HEK293 (cell line): ENCODE data around the gene GALNT16.
A peak's percentile ranks its signal among the peaks of the same experiment; 100 is the strongest.

Experiments used
- CTCF ChIA-PET: fragments of 350-600 bp; formaldehyde crosslinking; extraction: SDS; loops from one replicate; lab custom pipeline; 2021; ENCODE audit warnings: antibody characterized with exemption; lab: Yijun Ruan, JAX
- POLR2A ChIA-PET: fragments of 300-600 bp; formaldehyde crosslinking; extraction: SDS; loops from one replicate; lab custom pipeline; 2020; ENCODE audit warnings: antibody characterized with exemption, inconsistent platforms; lab: Yijun Ruan, JAX
- H3K27ac ChIP-seq: fragments of 200-500 bp; sonication (Bioruptor generic); 2 replicates; pipeline ENCODE4 v1.5.1; 2014; ENCODE audit warnings: low read depth, low read length, control low read depth, inconsistent platforms; ENCODE audit errors: extremely low read depth
- H3K36me3 ChIP-seq, 2 experiments: fragments of 200-500 bp in 1 of 2; sonication (Bioruptor generic) in 1 of 2; 1 replicate in 1 of 2; 2 replicates in 1 of 2; pipeline ENCODE4 v1.5.1; 2014 to 2017; ENCODE audit warnings: inconsistent platforms in 2 of 2, low read length in 2 of 2; ENCODE audit not compliant: control insufficient read depth in 2 of 2, insufficient read depth in 1 of 2
- H3K4me1 ChIP-seq: fragments of 200-500 bp; sonication (Bioruptor generic); 2 replicates; pipeline ENCODE4 v1.5.1; 2014; ENCODE audit warnings: mild to moderate bottlenecking, low read length, inconsistent platforms; ENCODE audit not compliant: control insufficient read depth, insufficient read depth
- H3K4me3 ChIP-seq: 2 replicates; pipeline ENCODE4 v1.5.1; 2011; ENCODE audit warnings: low read depth, mild to moderate bottlenecking, control low read depth, low read length, moderate library complexity
- H3K9me3 ChIP-seq: fragments of 200-500 bp; sonication (Bioruptor generic); 2 replicates; pipeline ENCODE4 v1.5.1; 2014; ENCODE audit warnings: low read depth, low read length, inconsistent platforms; ENCODE audit not compliant: control insufficient read depth, insufficient read depth
- IKZF3 ChIP-seq: fragments of 450-650 bp; IDR thresholded peaks from 2 replicates; pipeline ENCODE4 v1.5.0; 2018; ENCODE audit warnings: missing biosample characterization, mild to moderate bottlenecking, missing genetic modification characterization, moderate library complexity
- SCRT2 ChIP-seq: fragments of 450-650 bp; formaldehyde crosslinking; IDR thresholded peaks from 2 replicates; pipeline ENCODE4 v1.5.1; 2016; ENCODE audit warnings: missing biosample characterization, missing genetic modification characterization
- ZBTB1 ChIP-seq: fragments of 450-650 bp; formaldehyde crosslinking; IDR thresholded peaks from 2 replicates; pipeline ENCODE4 v1.5.1; 2016; ENCODE audit warnings: missing biosample characterization, missing genetic modification characterization
- ZNF112 ChIP-seq: fragments of 450-650 bp; formaldehyde crosslinking; IDR thresholded peaks from 2 replicates; pipeline ENCODE4 v1.5.0; 2017; ENCODE audit warnings: missing biosample characterization, missing genetic modification characterization
- ZNF138 ChIP-seq: fragments of 450-650 bp; formaldehyde crosslinking; IDR thresholded peaks from 2 replicates; pipeline ENCODE4 v1.5.1; 2016; ENCODE audit warnings: missing biosample characterization, missing genetic modification characterization, borderline replicate concordance
- ZNF202 ChIP-seq: fragments of 450-650 bp; formaldehyde crosslinking; IDR thresholded peaks from 2 replicates; pipeline ENCODE4 v1.5.1; 2016; ENCODE audit warnings: missing biosample characterization, missing genetic modification characterization, borderline replicate concordance
- ZNF221 ChIP-seq: fragments of 450-650 bp; formaldehyde crosslinking; IDR thresholded peaks from 2 replicates; pipeline ENCODE4 v1.5.1; 2017; ENCODE audit warnings: missing biosample characterization, missing genetic modification characterization, borderline replicate concordance
- ZNF24 ChIP-seq: fragments of 450-650 bp; formaldehyde crosslinking; IDR thresholded peaks from 2 replicates; pipeline ENCODE4 v1.5.1; 2016; ENCODE audit warnings: missing biosample characterization, missing genetic modification characterization
- ZNF302 ChIP-seq: fragments of 450-650 bp; formaldehyde crosslinking; IDR thresholded peaks from 2 replicates; pipeline ENCODE4 v1.5.1; 2016; ENCODE audit warnings: missing biosample characterization, missing genetic modification characterization, low read depth
- ZNF366 ChIP-seq: fragments of 450-650 bp; formaldehyde crosslinking; conservative IDR thresholded peaks from 2 replicates; pipeline ENCODE4 v1.5.1; 2016; ENCODE audit warnings: missing biosample characterization, missing genetic modification characterization
- ZNF423 ChIP-seq: fragments of 450-650 bp; formaldehyde crosslinking; IDR thresholded peaks from 2 replicates; pipeline ENCODE4 v1.5.1; 2016; ENCODE audit warnings: missing biosample characterization, missing genetic modification characterization
- ZNF473 ChIP-seq: fragments of 450-650 bp; formaldehyde crosslinking; IDR thresholded peaks from 2 replicates; pipeline ENCODE4 v1.5.1; 2017; ENCODE audit warnings: missing biosample characterization, missing genetic modification characterization
- ZNF513 ChIP-seq: fragments of 450-650 bp; IDR thresholded peaks from 2 replicates; pipeline ENCODE4 v1.5.1; 2018; ENCODE audit warnings: missing biosample characterization, missing genetic modification characterization
- ZNF654 ChIP-seq: fragments of 450-650 bp; formaldehyde crosslinking; IDR thresholded peaks from 2 replicates; pipeline ENCODE4 v1.5.1; 2016; ENCODE audit warnings: low read depth, missing biosample characterization, missing genetic modification characterization
- ZNF670 ChIP-seq: fragments of 450-650 bp; formaldehyde crosslinking; IDR thresholded peaks from 2 replicates; pipeline ENCODE4 v1.5.1; 2016; ENCODE audit warnings: missing biosample characterization, missing genetic modification characterization, low read depth
- ZNF747 ChIP-seq: fragments of 450-650 bp; formaldehyde crosslinking; IDR thresholded peaks from 2 replicates; pipeline ENCODE4 v1.5.1; 2016; ENCODE audit warnings: missing biosample characterization, missing genetic modification characterization
- ZNF785 ChIP-seq: fragments of 450-650 bp; formaldehyde crosslinking; IDR thresholded peaks from 2 replicates; pipeline ENCODE4 v1.5.1; 2016; ENCODE audit warnings: missing biosample characterization, missing genetic modification characterization
- ZNF792 ChIP-seq: fragments of 450-650 bp; formaldehyde crosslinking; IDR thresholded peaks from 2 replicates; pipeline ENCODE4 v1.5.1; 2016; ENCODE audit warnings: missing biosample characterization, missing genetic modification characterization
- TF ChIP-seq, protein P1 (sequence below): fragments of 450-650 bp; formaldehyde crosslinking; IDR thresholded peaks from 2 replicates; pipeline ENCODE4 v1.5.1; 2016; ENCODE audit warnings: missing biosample characterization, missing genetic modification characterization
- TF ChIP-seq, protein P2 (sequence below): fragments of 450-650 bp; formaldehyde crosslinking; IDR thresholded peaks from 2 replicates; pipeline ENCODE4 v1.5.1; 2016; ENCODE audit warnings: missing biosample characterization, missing genetic modification characterization

The GALNT16 gene

GRCh38 chr14:69242311-69243224 is 17.4 kb upstream of the GALNT16 start:
- H3K4me3 ChIP-seq, result no peak overlapping the region
- ChIA-PET CTCF (interaction anchor here (0.6 to 2.9 kb wide), 43 partner anchors 9 to 379 kb away, joined by 3 to 45 read pairs (median 4); partner anchors contain the start of genes CCDC177 and ERH), POLR2A (no interaction called here)
- peaks cover 12 to 36% of the 10 kb centered on the region in 2 experiments for H3K36me3 ChIP-seq
- no peaks in the 10 kb centered on the region for H3K9me3 ChIP-seq
- H3K27ac ChIP-seq, result no peak overlapping the region
- no peaks in the 10 kb centered on the region for H3K4me1 ChIP-seq
- peak; percentile 88 for TF ChIP-seq SCRT2
- TF ChIP-seq ZNF670 (tag by site-specific recombination), result no peak
- no peak for TF ChIP-seq ZNF302 (tag by site-specific recombination)
- TF ChIP-seq ZNF654, result peak; percentile 64
- TF ChIP-seq ZNF24 (tag by site-specific recombination), result no peak

DNA sequence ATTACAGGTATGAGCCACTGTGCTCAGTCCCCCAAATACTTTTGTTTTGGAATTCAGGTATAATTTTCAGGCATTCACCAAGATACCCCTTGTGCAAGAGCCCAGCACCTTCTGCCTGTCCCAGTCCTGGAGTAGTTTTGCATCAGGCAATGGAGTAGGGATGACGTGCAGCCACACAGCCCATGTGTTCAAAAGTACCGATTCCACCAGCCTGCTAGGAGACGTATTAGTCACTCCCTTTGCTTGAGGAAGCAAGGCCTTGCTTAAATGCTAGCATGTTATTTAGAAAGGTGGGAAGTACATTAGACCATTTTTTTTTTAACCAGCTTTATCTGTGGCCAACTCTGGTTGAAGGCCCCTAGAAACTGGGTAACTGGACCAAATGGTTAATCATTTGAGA is 15.0 kb upstream of the GALNT16 start:
- Histone ChIP-seq H3K4me1 (no peaks in the 10 kb centered on the region), H3K36me3 (peaks cover 0 to 17% of the 10 kb centered on the region in 2 experiments; a peak in 2 of 3 replicates), H3K27ac (no peak overlapping the region), H3K9me3 (no peaks in the 10 kb centered on the region), H3K4me3 (no peak overlapping the region)
- CTCF ChIA-PET, result interaction anchor here (1.1 kb wide), 1 partner anchor 165 kb away, joined by 4 read pairs; no protein-coding TSS in a partner anchor
- TF ChIP-seq ZNF221 (tag by site-specific recombination) (no peak), ZNF138 (no peak), ZNF423 (tag by site-specific recombination) (no peak), ZBTB1 (tag by site-specific recombination) (no peak), ZNF202 (tag by site-specific recombination) (no peak), IKZF3 (no peak), ZNF473 (tag by site-specific recombination) (no peak), ZNF112 (no peak), ZNF366 (tag by site-specific recombination) (no peak), ZNF513 (tag by site-specific recombination) (no peak), ZNF792 (no peak), ZNF747 (tag by site-specific recombination) (no peak), ZNF785 (tag by site-specific recombination) (no peak)
- TF ChIP-seq, protein P1, sequence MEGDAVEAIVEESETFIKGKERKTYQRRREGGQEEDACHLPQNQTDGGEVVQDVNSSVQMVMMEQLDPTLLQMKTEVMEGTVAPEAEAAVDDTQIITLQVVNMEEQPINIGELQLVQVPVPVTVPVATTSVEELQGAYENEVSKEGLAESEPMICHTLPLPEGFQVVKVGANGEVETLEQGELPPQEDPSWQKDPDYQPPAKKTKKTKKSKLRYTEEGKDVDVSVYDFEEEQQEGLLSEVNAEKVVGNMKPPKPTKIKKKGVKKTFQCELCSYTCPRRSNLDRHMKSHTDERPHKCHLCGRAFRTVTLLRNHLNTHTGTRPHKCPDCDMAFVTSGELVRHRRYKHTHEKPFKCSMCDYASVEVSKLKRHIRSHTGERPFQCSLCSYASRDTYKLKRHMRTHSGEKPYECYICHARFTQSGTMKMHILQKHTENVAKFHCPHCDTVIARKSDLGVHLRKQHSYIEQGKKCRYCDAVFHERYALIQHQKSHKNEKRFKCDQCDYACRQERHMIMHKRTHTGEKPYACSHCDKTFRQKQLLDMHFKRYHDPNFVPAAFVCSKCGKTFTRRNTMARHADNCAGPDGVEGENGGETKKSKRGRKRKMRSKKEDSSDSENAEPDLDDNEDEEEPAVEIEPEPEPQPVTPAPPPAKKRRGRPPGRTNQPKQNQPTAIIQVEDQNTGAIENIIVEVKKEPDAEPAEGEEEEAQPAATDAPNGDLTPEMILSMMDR (tag by site-specific recombination), result no peak
- TF ChIP-seq, protein P2, sequence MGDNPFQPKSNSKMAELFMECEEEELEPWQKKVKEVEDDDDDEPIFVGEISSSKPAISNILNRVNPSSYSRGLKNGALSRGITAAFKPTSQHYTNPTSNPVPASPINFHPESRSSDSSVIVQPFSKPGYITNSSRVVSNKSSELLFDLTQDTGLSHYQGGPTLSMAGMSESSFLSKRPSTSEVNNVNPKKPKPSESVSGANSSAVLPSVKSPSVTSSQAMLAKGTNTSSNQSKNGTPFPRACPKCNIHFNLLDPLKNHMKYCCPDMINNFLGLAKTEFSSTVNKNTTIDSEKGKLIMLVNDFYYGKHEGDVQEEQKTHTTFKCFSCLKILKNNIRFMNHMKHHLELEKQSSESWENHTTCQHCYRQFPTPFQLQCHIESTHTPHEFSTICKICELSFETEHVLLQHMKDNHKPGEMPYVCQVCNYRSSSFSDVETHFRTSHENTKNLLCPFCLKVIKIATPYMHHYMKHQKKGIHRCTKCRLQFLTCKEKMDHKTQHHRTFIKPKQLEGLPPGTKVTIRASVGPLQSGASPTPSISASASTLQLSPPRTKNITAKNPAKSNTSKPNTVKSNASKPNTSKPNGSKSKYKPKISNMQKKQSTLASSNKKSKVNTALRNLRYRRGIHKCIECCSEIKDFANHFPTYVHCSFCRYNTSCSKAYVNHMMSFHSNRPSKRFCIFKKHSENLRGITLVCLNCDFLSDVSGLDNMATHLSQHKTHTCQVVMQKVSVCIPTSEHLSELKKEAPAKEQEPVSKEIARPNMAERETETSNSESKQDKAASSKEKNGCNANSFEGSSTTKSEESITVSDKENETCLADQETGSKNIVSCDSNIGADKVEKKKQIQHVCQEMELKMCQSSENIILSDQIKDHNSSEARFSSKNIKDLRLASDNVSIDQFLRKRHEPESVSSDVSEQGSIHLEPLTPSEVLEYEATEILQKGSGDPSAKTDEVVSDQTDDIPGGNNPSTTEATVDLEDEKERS, result no peak
- POLR2A ChIA-PET, result no interaction called here
